HG02852 (cell line): Measurements from ENCODE around the gene GRIA1.
"Not testable (repeated sequence)": the region's sequence is repeated elsewhere in the genome, so short reads cannot be mapped to it uniquely, and the experiment has no call there.

Experiments used
- ATAC-seq: cut with Tn5 transposase; IDR thresholded peaks from one replicate; pipeline ENCODE4 v1.9.1; 2021; ENCODE audit warnings: mild to moderate bottlenecking, moderate library complexity; ENCODE audit not compliant: unreplicated experiment

The GRIA1 gene

GRCh38 chr5:153711755-153712154 lies 221.3 kb downstream of the GRIA1 start:
- ATAC-seq: no peak

GRCh38 chr5:153712946-153713345 lies 222.5 kb downstream of the GRIA1 start:
- no peak for ATAC-seq

GRCh38 chr5:153713943-153714342 lies 223.5 kb downstream of the GRIA1 start:
- no peak for ATAC-seq

GRCh38 chr5:153714798-153715197 lies 224.3 kb downstream of the GRIA1 start:
- ATAC-seq: no peak

GRCh38 chr5:153717287-153717686 lies 226.8 kb downstream of the GRIA1 start:
- ATAC-seq: no peak

- ATAC-seq: no peak
These were observed 228.2 kb downstream of the GRIA1 start for GRCh38 chr5:153718713-153719112.

GRCh38 chr5:153719324-153719723 lies 228.9 kb downstream of the GRIA1 start:
- no peak for ATAC-seq

- not testable (repeated sequence) for ATAC-seq
These were observed 232.6 kb downstream of the GRIA1 start for GRCh38 chr5:153723022-153723610.

GRCh38 chr5:153742060-153742459 lies 251.6 kb downstream of the GRIA1 start:
- ATAC-seq: no peak

- ATAC-seq: no peak
These were observed 254.3 kb downstream of the GRIA1 start for GRCh38 chr5:153744751-153745150.

- no peak for ATAC-seq
These were observed 255.4 kb downstream of the GRIA1 start for GRCh38 chr5:153745778-153746395.

- no peak for ATAC-seq
These were observed 256.0 kb downstream of the GRIA1 start for GRCh38 chr5:153746440-153746839.

GRCh38 chr5:153748823-153749222 lies 258.4 kb downstream of the GRIA1 start:
- no peak for ATAC-seq

- no peak for ATAC-seq
These were observed 259.5 kb downstream of the GRIA1 start for GRCh38 chr5:153749960-153750359.

- no peak for ATAC-seq
These were observed 260.8 kb downstream of the GRIA1 start for GRCh38 chr5:153751251-153751650.

- no peak for ATAC-seq
These were observed 262.4 kb downstream of the GRIA1 start for GRCh38 chr5:153752890-153753289.

GRCh38 chr5:153753645-153754432 lies 263.4 kb downstream of the GRIA1 start:
- no peak for ATAC-seq

- ATAC-seq: no peak
These were observed 265.5 kb downstream of the GRIA1 start for GRCh38 chr5:153755913-153756500.

GRCh38 chr5:153756540-153756939 lies 266.1 kb downstream of the GRIA1 start:
- ATAC-seq: no peak

GRCh38 chr5:153765987-153766386 lies 275.5 kb downstream of the GRIA1 start:
- ATAC-seq: no peak
